Epithelial cell of proximal tubule (primary cell): Measurements from ENCODE around the gene COX7B2. TPM values are rescaled to one million over a fixed set of nuclear protein-coding genes. Genes with fewer than 3 reads are reported as not detected.

Experiments
- DNase-seq: peaks from one replicate; pipeline ENCODE4 v3.0.0-alpha.2; 2011; ENCODE audit warnings: low read depth
- H3K4me3 ChIP-seq: 2 replicates; pipeline ENCODE4 v1.5.1; 2011; ENCODE audit warnings: low read depth, mild to moderate bottlenecking, low read length
- total RNA-seq: library from RNA; depleted of rRNA; stranded (reverse); fragments of >200 nt; gene quantifications from 2 replicates; pipeline ENCODE4 v1.2.3, GENCODE V29; 2015
- TF ChIP-seq, protein P1 (sequence below): conservative IDR thresholded peaks from 2 replicates; pipeline ENCODE4 v1.5.1; 2012; ENCODE audit warnings: low read depth, mild to moderate bottlenecking, low read length

The COX7B2 gene, protein sequence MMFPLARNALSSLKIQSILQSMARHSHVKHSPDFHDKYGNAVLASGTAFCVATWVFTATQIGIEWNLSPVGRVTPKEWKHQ
- not detected in 2 replicates for total RNA-seq

DNA sequence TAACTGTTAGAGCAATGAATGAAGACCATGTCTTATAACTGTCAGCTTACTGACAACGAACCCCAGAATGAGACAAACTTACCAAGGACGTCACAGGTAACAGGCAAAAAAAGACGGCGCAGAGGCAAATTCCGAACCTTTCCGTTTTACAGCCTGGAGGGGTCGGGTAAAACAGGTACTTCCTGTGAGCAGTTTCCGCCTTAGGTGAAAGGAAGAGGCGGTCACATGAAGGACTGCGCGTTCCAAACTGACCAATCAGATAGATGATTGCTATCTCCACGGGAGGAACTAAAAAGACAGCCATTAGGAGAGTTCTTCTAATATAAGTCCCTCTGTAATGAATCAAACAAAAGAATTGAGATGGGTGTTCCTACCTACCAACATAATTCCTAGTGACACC, at the start of gene COX7B2:
Gene COX7B2, minus strand, starts transcription at position 168 of the 400 bp plus-strand sequence. CDS start 174,053 bp downstream, outside the sequence.
- DNase-seq: no peak
- no peak within 1 kb of the TSS for H3K4me3 ChIP-seq
- TF ChIP-seq, protein P1, sequence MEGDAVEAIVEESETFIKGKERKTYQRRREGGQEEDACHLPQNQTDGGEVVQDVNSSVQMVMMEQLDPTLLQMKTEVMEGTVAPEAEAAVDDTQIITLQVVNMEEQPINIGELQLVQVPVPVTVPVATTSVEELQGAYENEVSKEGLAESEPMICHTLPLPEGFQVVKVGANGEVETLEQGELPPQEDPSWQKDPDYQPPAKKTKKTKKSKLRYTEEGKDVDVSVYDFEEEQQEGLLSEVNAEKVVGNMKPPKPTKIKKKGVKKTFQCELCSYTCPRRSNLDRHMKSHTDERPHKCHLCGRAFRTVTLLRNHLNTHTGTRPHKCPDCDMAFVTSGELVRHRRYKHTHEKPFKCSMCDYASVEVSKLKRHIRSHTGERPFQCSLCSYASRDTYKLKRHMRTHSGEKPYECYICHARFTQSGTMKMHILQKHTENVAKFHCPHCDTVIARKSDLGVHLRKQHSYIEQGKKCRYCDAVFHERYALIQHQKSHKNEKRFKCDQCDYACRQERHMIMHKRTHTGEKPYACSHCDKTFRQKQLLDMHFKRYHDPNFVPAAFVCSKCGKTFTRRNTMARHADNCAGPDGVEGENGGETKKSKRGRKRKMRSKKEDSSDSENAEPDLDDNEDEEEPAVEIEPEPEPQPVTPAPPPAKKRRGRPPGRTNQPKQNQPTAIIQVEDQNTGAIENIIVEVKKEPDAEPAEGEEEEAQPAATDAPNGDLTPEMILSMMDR: no peak

DNA sequence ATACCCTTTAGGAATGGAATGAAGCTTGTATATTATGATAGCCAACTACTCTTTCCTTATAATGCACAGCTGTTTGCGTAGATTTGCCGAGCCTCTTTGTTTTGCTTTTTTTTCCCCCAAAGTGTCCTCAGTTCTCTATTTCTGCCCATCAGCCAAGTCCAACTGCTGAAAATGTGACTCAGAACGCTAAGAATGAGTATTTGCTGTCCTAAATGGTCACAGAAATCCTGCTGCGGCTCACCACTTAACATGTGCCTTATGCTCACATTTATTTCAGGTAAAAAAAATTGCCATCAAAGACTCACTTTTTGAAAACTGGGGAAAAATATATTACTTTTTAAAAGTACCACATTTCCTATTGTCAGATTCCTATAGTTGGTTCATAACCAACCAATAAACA, 47.4 kb upstream of the COX7B2 start:
- no peak overlapping the region for H3K4me3 ChIP-seq
- no peak for DNase-seq
- TF ChIP-seq, protein P1: no peak

DNA sequence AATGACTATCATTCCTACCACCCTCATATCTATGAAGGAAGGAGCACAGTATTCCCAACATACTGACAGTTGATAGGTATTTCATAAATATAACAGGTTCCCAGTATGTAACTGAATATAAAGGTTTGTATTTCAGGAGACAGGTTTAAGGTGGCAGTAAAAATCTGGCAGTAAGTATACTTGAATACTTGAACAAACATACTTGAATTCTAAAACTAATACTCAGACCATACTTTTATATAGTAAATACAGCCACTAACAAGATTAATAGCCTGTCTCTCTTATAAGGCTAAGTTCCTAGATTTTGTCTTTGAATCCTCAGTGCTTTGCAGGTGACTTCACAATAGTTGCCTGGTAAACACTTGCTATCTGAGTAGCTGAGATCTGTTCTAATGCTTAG, 46.6 kb upstream of the COX7B2 start:
- no peak for DNase-seq
- TF ChIP-seq, protein P1: no peak

DNA sequence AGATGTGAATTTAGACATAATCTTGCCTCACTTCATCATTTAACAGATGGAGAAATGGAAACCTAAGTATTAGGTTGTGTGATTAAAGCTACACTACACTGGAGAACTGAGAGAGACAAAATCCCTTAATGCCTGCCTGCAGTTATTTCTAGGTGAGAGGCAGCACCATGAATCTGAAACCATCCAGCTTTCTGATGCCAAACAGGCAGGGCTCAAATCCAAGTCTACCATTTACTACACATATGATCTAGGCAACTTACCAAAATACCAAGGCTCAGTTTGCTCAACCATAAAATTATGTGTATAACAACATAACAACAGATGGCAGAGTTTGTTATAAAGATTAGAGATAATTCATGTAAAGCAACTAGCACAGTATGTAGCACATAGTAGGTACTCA, 45.6 kb upstream of the COX7B2 start:
- TF ChIP-seq, protein P1: no peak
- H3K4me3 ChIP-seq: no peak overlapping the region
- DNase-seq: no peak

More for the DNA sequence above, 46.6 kb upstream of the COX7B2 start:
- H3K4me3 ChIP-seq: no peak overlapping the region

DNA sequence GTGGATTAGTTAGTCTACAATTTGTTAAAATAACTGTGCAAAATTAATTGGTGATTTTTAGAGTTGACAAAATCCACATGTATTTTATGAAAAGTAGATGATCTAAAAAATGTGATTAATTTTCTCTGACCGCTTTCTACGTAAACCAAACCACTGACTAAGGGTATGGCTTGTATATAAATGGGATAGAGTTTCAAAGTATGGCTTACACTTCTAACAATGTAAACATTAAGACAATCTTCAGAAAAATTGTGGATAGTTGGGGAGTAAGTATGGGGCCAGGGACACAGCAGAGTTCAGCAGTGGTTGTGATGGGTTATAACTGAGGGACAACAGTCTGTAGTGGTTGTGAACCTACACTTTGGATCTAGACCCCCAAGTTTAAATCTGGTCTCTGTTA, 44.5 kb upstream of the COX7B2 start:
- no peak overlapping the region for H3K4me3 ChIP-seq
- DNase-seq: no peak
- TF ChIP-seq, protein P1: no peak

DNA sequence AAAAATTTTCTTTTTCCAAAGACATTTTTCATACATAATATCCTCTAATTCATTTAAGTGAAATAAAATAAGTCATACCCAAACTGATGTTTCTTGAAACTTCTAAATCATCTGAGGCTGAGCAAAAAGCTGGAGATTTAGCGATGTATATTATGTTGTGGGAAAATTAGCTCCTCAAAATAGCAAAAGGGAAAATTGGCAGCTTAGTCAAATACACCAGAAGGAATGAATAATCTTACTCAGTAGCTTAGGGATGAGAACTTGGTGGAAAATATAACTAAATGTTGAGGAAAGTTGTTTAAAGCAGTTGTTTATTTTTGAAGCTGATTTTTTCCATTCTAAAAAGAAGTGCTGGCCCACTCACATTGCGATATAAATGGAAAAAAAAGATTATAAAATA, 43.4 kb upstream of the COX7B2 start:
- H3K4me3 ChIP-seq: no peak overlapping the region
- DNase-seq: no peak
- TF ChIP-seq, protein P1: no peak

DNA sequence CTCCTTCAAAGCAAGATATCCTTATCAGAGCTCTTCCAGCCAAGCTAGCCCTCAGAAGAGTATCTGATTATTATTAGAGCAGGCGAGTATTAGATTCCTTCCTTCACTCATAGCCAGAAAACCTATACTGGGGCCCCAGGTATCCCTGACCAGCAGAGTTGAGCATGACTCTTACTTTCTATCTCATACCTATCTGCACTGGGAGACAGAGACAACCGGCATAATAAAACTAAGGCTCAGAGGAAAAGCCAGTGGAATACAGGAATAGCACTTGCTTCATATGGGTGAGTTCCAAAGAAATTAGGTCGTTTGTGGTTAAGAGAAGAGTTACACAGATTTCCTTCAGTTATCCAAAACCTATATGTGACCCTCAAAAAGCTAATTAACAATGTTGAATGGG, 41.8 kb upstream of the COX7B2 start:
- TF ChIP-seq, protein P1: no peak
- DNase-seq: no peak
- H3K4me3 ChIP-seq: no peak overlapping the region
